Spleen (tissue), 7 donors: ENCODE measurements around the gene GNB1.

Source experiments
- POLR2A ChIP-seq, 3 donors: fragments of 450-650 bp; IDR thresholded peaks; one replicate each; pipeline ENCODE4 v1.5.1; 2017; ENCODE audit warnings: antibody characterized with exemption in 3 of 3, mild to moderate bottlenecking in 1 of 3
- TF ChIP-seq, protein P1 (sequence below), 11 experiments: fragments of 200-600 bp in 7 of 11; fragments of 450-650 bp in 4 of 11; sonication (generic) in 4 of 11; IDR thresholded peaks in 8 of 11; conservative IDR thresholded peaks in 3 of 11; 1 replicate in 7 of 11; 2 replicates in 4 of 11; pipeline versions ENCODE4 v1.4.0 to v1.8.0; 2016 to 2021; ENCODE audit warnings: antibody characterized with exemption in 11 of 11, inconsistent platforms in 4 of 11, mild to moderate bottlenecking in 1 of 11
- donor health status: DM: no; HTN: no; CAD: no; lungs with moderate emphysema.
- donor health status: DM: no; HTN: no; CAD: no.
- donor health status: DM: no; HTN: no; CAD: no.

DNA sequence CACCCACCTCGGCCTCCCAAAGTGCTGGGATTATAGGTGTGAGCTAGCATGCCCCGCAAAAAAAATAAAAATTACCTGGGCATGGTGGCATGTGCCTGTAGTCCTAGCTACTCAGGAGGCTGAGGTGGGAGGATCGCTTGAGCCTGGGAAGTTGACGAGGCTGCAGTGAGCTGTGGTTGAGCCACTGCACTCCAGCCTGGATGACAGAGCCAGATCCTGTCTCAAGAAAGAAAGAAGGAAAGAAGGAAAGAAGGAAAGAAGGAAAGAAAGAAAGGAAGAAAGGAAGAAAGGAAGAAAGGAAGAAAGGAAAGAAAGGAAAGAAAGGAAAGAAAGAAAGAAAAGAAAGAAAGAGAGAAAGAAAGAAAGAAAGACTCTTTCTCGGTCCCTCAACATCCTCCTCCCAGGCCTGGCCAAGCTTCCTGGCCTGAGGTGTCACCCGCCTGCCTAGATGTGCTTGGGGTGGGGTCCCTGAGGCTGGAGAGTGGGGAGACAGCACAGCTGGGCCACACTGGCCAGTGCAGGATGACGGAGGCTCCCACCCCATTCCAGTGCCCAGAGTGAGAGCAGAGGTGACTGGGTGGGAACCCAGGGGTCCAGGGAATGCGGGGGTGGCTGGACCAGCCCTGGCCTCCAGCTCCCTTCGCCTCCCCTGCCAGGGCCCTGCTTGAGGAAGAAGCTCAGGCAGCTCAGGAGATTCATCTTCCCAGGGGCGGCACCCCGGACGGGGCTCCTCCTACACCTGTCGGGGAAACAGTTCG is 10.2 kb upstream of the GNB1 start:
- TF ChIP-seq POLR2A (IDR thresholded peaks at IDR 0.05) = no peak
- TF ChIP-seq, protein P1, sequence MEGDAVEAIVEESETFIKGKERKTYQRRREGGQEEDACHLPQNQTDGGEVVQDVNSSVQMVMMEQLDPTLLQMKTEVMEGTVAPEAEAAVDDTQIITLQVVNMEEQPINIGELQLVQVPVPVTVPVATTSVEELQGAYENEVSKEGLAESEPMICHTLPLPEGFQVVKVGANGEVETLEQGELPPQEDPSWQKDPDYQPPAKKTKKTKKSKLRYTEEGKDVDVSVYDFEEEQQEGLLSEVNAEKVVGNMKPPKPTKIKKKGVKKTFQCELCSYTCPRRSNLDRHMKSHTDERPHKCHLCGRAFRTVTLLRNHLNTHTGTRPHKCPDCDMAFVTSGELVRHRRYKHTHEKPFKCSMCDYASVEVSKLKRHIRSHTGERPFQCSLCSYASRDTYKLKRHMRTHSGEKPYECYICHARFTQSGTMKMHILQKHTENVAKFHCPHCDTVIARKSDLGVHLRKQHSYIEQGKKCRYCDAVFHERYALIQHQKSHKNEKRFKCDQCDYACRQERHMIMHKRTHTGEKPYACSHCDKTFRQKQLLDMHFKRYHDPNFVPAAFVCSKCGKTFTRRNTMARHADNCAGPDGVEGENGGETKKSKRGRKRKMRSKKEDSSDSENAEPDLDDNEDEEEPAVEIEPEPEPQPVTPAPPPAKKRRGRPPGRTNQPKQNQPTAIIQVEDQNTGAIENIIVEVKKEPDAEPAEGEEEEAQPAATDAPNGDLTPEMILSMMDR (IDR thresholded peaks at IDR 0.05 in 8 of 11, conservative IDR thresholded peaks at IDR 0.05 in 3 of 11) = no peak
